Measurements from ENCODE around the gene MAP1LC3A.

The MAP1LC3A gene

DNA sequence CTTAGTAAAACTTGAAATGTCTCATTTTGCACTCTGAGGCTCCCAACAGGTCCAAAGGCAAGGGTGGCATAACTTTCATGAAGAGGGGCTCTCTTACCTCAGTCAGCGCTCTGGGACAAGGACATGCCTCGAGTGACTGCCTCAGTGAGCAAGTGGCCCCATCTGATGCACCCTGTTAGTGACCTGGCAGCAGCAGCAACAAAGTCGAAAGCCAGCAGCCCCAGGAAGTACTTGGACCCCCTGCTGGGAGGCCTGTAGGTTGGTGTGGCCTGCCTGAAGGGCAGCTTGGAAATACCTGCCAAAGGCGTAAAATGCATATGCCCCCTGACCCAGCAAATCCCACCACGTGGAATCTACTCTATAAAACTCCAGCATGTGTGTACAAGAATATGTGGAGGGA, 13.2 kb downstream of the MAP1LC3A start:
- in situ Hi-C loops (cut with MboI; ENCODE audit: low sequenced_read_pairs, unreplicated experiment): no loop called here
- TF ChIP-seq, protein P1, sequence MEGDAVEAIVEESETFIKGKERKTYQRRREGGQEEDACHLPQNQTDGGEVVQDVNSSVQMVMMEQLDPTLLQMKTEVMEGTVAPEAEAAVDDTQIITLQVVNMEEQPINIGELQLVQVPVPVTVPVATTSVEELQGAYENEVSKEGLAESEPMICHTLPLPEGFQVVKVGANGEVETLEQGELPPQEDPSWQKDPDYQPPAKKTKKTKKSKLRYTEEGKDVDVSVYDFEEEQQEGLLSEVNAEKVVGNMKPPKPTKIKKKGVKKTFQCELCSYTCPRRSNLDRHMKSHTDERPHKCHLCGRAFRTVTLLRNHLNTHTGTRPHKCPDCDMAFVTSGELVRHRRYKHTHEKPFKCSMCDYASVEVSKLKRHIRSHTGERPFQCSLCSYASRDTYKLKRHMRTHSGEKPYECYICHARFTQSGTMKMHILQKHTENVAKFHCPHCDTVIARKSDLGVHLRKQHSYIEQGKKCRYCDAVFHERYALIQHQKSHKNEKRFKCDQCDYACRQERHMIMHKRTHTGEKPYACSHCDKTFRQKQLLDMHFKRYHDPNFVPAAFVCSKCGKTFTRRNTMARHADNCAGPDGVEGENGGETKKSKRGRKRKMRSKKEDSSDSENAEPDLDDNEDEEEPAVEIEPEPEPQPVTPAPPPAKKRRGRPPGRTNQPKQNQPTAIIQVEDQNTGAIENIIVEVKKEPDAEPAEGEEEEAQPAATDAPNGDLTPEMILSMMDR (IDR thresholded peaks at IDR 0.05; ENCODE audit: borderline replicate concordance, control extremely low read depth, extremely low read depth, insufficient read depth, missing control alignments): no peak
- DNase-seq (ENCODE audit: low spot score): no peak

DNA sequence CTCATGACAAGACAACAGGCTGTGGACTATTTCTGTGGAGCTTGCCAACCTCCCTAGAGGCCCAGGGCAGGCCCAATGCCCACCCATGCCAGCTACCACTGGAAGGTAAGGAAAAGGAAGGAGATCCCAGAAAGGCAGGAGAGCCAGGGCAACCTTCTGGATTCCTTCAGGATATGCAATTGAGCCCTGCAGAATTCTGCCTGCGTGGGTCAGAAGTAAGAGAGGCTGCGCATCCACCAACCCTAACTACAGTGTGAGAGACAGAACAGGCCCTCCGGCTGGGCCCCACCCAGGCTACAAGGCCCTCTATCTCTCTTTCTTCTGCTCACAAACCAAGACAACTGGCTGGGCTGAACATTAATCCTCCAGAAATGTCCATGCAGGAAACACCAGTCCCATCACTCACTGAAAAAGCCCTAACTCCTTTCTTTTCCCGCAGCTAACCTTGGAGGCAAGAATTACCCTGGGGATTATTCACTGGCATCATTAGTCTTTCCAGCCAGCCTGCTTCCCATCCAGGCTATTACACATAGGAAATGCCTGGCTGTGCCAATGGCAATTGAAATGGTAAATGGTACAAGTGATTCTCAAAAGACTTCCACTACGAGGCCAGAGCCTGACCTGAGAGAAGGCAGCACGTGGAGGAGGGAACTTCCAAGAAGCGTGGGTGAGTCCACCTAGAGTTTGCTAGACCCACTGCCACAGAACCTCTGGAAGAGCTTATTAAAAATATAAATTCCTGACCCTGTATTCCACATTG, 15.2 kb downstream of the MAP1LC3A start:
- TF ChIP-seq, protein P1 (IDR thresholded peaks at IDR 0.05; ENCODE audit: borderline replicate concordance, control extremely low read depth, extremely low read depth, insufficient read depth, missing control alignments): no peak
- in situ Hi-C loops (cut with MboI; ENCODE audit: low sequenced_read_pairs, unreplicated experiment): no loop called here
- DNase-seq (ENCODE audit: low spot score): no peak

DNA sequence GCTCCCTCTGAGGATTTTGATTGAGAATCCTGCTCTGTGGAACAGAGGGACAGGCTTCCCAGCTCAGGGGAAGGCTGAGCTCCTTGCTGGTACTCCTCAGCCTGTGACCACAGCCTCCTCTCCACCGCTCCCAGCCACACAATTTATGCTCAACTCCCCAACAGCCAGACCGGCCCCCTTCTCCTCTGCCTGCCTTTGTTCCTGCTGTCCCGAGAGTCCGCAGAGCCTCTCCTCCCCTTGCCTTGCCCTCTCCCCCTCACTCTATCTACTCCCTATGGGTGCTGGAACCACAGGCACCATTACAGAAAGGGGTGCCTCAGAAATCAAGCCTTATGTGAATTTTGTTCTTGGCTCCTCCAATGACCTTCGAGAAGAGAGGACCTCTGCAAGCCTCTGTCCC, 15.9 kb downstream of the MAP1LC3A start:
- TF ChIP-seq, protein P1 (IDR thresholded peaks at IDR 0.05; ENCODE audit: borderline replicate concordance, control extremely low read depth, extremely low read depth, insufficient read depth, missing control alignments): no peak
- in situ Hi-C loops (cut with MboI; ENCODE audit: low sequenced_read_pairs, unreplicated experiment): no loop called here
- no peak for DNase-seq (ENCODE audit: low spot score)

DNA sequence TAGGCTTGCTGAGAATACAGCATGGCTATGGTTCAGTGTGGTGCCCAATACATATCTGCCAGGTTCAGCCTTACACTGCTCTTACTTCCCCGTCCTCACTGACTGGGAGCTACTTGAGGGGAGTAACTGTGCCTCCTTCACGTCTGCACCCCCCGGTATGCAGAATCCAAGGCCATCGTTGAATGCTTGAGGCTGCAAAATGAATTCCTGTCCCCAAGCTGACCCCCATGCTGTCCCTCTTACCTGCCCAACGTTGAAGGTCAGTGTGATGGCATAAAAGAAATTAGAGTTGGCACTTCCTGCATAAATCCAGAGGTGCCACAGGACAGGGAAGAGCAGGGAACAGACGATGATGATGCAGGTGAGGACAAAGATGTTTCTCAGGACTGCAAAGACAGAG, 16.3 kb downstream of the MAP1LC3A start:
- TF ChIP-seq, protein P1 (IDR thresholded peaks at IDR 0.05; ENCODE audit: borderline replicate concordance, control extremely low read depth, extremely low read depth, insufficient read depth, missing control alignments): no peak
- in situ Hi-C loops (cut with MboI; ENCODE audit: low sequenced_read_pairs, unreplicated experiment): no loop called here
- no peak for DNase-seq (ENCODE audit: low spot score)

DNA sequence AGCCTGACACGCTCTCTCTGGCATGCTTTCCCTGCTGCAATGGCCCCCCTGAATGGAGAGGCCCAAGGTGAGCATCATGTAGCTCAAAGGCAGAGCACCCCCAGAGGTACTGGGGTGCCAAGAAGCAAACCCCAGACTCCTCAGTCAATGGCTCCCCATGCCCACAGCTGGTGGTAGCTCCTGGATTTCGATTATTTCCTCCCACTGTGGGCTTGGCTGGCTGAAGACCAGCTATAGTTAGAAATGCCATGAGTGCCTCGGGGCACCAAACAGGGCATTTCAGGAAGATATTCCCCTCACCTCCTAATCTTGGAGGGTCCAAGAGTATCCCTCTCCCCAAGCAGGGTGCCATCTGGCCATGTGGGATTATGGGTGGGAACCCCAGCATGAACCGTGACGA, 16.8 kb downstream of the MAP1LC3A start:
- in situ Hi-C loops (cut with MboI; ENCODE audit: low sequenced_read_pairs, unreplicated experiment): no loop called here
- no peak for DNase-seq (ENCODE audit: low spot score)
- TF ChIP-seq, protein P1 (IDR thresholded peaks at IDR 0.05; ENCODE audit: borderline replicate concordance, control extremely low read depth, extremely low read depth, insufficient read depth, missing control alignments): no peak

DNA sequence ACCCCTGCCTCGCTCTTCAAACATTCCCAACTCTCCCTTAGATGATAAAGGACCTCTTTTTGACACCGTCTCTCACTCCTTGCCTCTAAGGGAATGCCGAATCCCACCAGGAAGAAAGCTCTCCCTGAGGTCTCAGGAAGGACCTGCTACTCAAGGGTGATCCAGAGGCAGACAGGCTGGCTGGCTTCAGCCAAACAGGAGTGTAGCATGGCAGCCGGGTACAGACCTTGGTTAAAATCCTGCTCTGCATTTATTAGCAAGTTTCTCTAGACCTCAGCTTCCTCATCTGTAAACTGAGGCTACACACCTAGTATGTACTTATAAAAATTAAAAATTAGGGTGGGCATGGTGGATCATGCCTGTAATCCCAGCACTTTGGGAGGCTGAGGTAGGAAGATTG, 17.2 kb downstream of the MAP1LC3A start:
- in situ Hi-C loops (cut with MboI; ENCODE audit: low sequenced_read_pairs, unreplicated experiment): no loop called here
- no peak for DNase-seq (ENCODE audit: low spot score)
- TF ChIP-seq, protein P1 (IDR thresholded peaks at IDR 0.05; ENCODE audit: borderline replicate concordance, control extremely low read depth, extremely low read depth, insufficient read depth, missing control alignments): no peak

Measured in GM13976 (cell line).